PC-9 (cell line): ENCODE results near the gene BACH1. TPM values are rescaled to one million over a fixed set of nuclear protein-coding genes. Genes with fewer than 3 reads are reported as not detected.

ENCODE experiments used
- BruUV-seq: library from RNA; stranded (reverse); fragments of 400-500 nt; replicated peaks from 2 replicates; lab custom pipeline; 2021; lab: Mats Ljungman, UMichigan
- CTCF ChIA-PET: fragments of 300-600 bp; sonication (Branson Sonifier 250); formaldehyde crosslinking; loops from one replicate; lab custom pipeline; 2022; ENCODE audit warnings: antibody characterized with exemption; lab: Charles Lee
- POLR2A ChIA-PET: fragments of 300-600 bp; sonication (Branson Sonifier 250); formaldehyde crosslinking; loops from one replicate; lab custom pipeline; 2022; ENCODE audit warnings: antibody characterized with exemption; ENCODE audit not compliant: unreplicated experiment; lab: Charles Lee
- DNase-seq, 2 experiments: peaks; one replicate each; pipeline versions ENCODE4 v3.0.0 to v3.0.0-alpha.2; 2015 to 2022; ENCODE audit warnings: mixed read lengths in 1 of 2
- H2AFZ ChIP-seq: fragments of 200-600 bp; sonication (generic); 2 replicates; pipeline ENCODE4 v1.8.1; 2017; ENCODE audit warnings: antibody characterized with exemption
- H3F3A ChIP-seq: fragments of 200-600 bp; sonication (generic); 2 replicates; pipeline ENCODE4 v1.8.1; 2017; ENCODE audit warnings: antibody characterized with exemption, mild to moderate bottlenecking, low read depth; ENCODE audit not compliant: insufficient read depth
- H3K27ac ChIP-seq: fragments of 200-600 bp; sonication (generic); 2 replicates; pipeline ENCODE4 v1.6.1; 2016; ENCODE audit warnings: mixed run types
- H3K27me3 ChIP-seq: fragments of 200-600 bp; sonication (generic); 2 replicates; pipeline ENCODE4 v1.6.1; 2016; ENCODE audit warnings: low read depth, mixed run types; ENCODE audit not compliant: insufficient read depth
- H3K36me3 ChIP-seq: fragments of 200-600 bp; sonication (generic); 2 replicates; pipeline ENCODE4 v1.6.1; 2016; ENCODE audit warnings: low read depth, mixed run types
- H3K4me1 ChIP-seq: fragments of 200-600 bp; sonication (generic); replicated peaks from 2 replicates; pipeline ENCODE4 v1.6.1; 2016; ENCODE audit warnings: mixed run types; ENCODE audit not compliant: insufficient read depth
- H3K4me2 ChIP-seq: fragments of 200-600 bp; sonication (generic); 2 replicates; pipeline ENCODE4 v1.6.1; 2017; ENCODE audit warnings: mixed run types
- H3K4me3 ChIP-seq: fragments of 200-600 bp; sonication (generic); 2 replicates; pipeline ENCODE4 v1.6.1; 2016; ENCODE audit warnings: mixed run types
- H3K79me2 ChIP-seq: fragments of 200-600 bp; sonication (generic); 2 replicates; pipeline ENCODE4 v1.6.1; 2017; ENCODE audit warnings: low read depth, mixed run types
- H3K9me2 ChIP-seq: fragments of 200-600 bp; sonication (generic); 2 replicates; pipeline ENCODE4 v1.8.1; 2017; ENCODE audit warnings: mild to moderate bottlenecking; ENCODE audit not compliant: insufficient read depth
- H3K9me3 ChIP-seq: fragments of 200-600 bp; sonication (generic); 2 replicates; pipeline ENCODE4 v1.8.1; 2016; ENCODE audit warnings: low read depth; ENCODE audit not compliant: insufficient read depth
- H4K20me1 ChIP-seq: fragments of 200-600 bp; sonication (generic); 2 replicates; pipeline ENCODE4 v1.8.1; 2017; ENCODE audit not compliant: insufficient read depth
- CTCF ChIP-seq: fragments of 200-600 bp; sonication (generic); conservative IDR thresholded peaks from 2 replicates; pipeline ENCODE4 v1.6.1; 2017; ENCODE audit warnings: mixed run types, antibody characterized with exemption, mild to moderate bottlenecking, moderate library complexity
- EZH2 ChIP-seq: fragments of 200-600 bp; sonication (generic); IDR thresholded peaks from 2 replicates; pipeline ENCODE4 v1.8.0; 2017; ENCODE audit warnings: antibody characterized with exemption, low read depth
- intact Hi-C: fragments of 100-400 bp; cut with micrococcal nuclease; formaldehyde crosslinking; loops from one replicate; pipeline ENCODE4 v1.10.0; 2022; ENCODE audit not compliant: unreplicated experiment
- total RNA-seq: library from RNA; stranded (reverse); gene quantifications from 2 replicates; pipeline ENCODE4 v1.2.3, GENCODE V29; 2021

The BACH1 gene
- total RNA-seq, 1 experiment from 2014 or later: 39.9 TPM

GRCh38 chr21:29329406-29329805 is 30.7 kb downstream of the BACH1 start:
- ChIA-PET POLR2A (no interaction called here), CTCF (no interaction called here)
- no TSS peak for BruUV-seq
- Histone ChIP-seq H4K20me1 (peaks cover 13% of the 10 kb centered on the region), H3K79me2 (peaks cover 59% of the 10 kb centered on the region), H3K4me2 (no peak overlapping the region), H3K27me3 (no peaks in the 10 kb centered on the region), H3K27ac (no peak overlapping the region), H3K36me3 (peaks cover 51% of the 10 kb centered on the region), H3K4me1 (no peaks in the 10 kb centered on the region), H3F3A (peaks cover 16% of the 10 kb centered on the region; the same call in 1 of the 2 replicates), H3K9me3 (no peaks in the 10 kb centered on the region), H2AFZ (no peak overlapping the region), H3K9me2 (no peaks in the 10 kb centered on the region), H3K4me3 (no peak overlapping the region)
- no peak for TF ChIP-seq CTCF
- TF ChIP-seq EZH2: no peak
- intact Hi-C loops: no loop called here
- DNase-seq: no peak

- TF ChIP-seq EZH2 (no peak), CTCF (no peak)
- ChIA-PET POLR2A (no interaction called here), CTCF (no interaction called here)
- Histone ChIP-seq H3K9me2 (no peaks in the 10 kb centered on the region), H3K9me3 (no peaks in the 10 kb centered on the region), H4K20me1 (peaks cover 14% of the 10 kb centered on the region), H3K4me3 (no peak overlapping the region), H2AFZ (no peak overlapping the region), H3K27ac (no peak overlapping the region), H3K27me3 (no peaks in the 10 kb centered on the region), H3K36me3 (peaks cover 52% of the 10 kb centered on the region), H3K79me2 (peaks cover 60% of the 10 kb centered on the region), H3K4me1 (no peaks in the 10 kb centered on the region), H3K4me2 (no peak overlapping the region), H3F3A (peaks cover 23% of the 10 kb centered on the region)
- intact Hi-C loops: no loop called here
- BruUV-seq: no TSS peak
- no peak for DNase-seq
These were observed 32.1 kb downstream of the BACH1 start for GRCh38 chr21:29330797-29331196.

- CTCF ChIA-PET: no interaction called here
- TF ChIP-seq CTCF: no peak
- no peak for TF ChIP-seq EZH2
- Histone ChIP-seq H3K27me3 (no peaks in the 10 kb centered on the region), H2AFZ (no peak overlapping the region), H3K9me2 (no peaks in the 10 kb centered on the region), H3K4me3 (no peak overlapping the region), H3K9me3 (no peaks in the 10 kb centered on the region), H4K20me1 (peaks cover 18% of the 10 kb centered on the region), H3K36me3 (peaks cover 34% of the 10 kb centered on the region), H3K79me2 (peaks cover 78% of the 10 kb centered on the region), H3K27ac (no peak overlapping the region), H3K4me2 (no peak overlapping the region), H3K4me1 (no peaks in the 10 kb centered on the region), H3F3A (peaks cover 26% of the 10 kb centered on the region)
- POLR2A ChIA-PET: no interaction called here
- intact Hi-C loops: no loop called here
- no TSS peak for BruUV-seq
- DNase-seq: no peak
These were observed 34.0 kb downstream of the BACH1 start for GRCh38 chr21:29332461-29333362.
